Ectodermal cell (in vitro differentiated cells): ENCODE data around the gene IWS1.
"Not testable (repeated sequence)": the region's sequence is repeated elsewhere in the genome, so short reads cannot be mapped to it uniquely, and the experiment has no call there.

Source experiments
- H3K27ac ChIP-seq: 2 replicates; pipeline ENCODE4 v1.7.0; 2013; ENCODE audit warnings: mild to moderate bottlenecking, low read depth, low read length; ENCODE audit not compliant: insufficient read depth, poor library complexity, severe bottlenecking
- H3K27me3 ChIP-seq: 2 replicates; pipeline ENCODE4 v1.7.0; 2013; ENCODE audit warnings: mild to moderate bottlenecking, low read length; ENCODE audit not compliant: insufficient read depth, control insufficient read depth, poor library complexity, severe bottlenecking
- H3K36me3 ChIP-seq: one replicate; pipeline ENCODE4 v1.7.0; 2013; ENCODE audit warnings: low read length; ENCODE audit not compliant: control insufficient read depth, insufficient read depth
- H3K4me1 ChIP-seq: one replicate; pipeline ENCODE4 v1.7.0; 2013; ENCODE audit warnings: low read length; ENCODE audit not compliant: control insufficient read depth, insufficient read depth
- H3K4me3 ChIP-seq: 2 replicates; pipeline ENCODE4 v1.7.0; 2013; ENCODE audit warnings: low read depth, low read length, control low read depth; ENCODE audit not compliant: insufficient read depth
- H3K9me3 ChIP-seq: 2 replicates; pipeline ENCODE4 v1.7.0; 2013; ENCODE audit warnings: mild to moderate bottlenecking, low read length, moderate library complexity; ENCODE audit not compliant: control insufficient read depth
- WGBS, 2 experiments: methylation state at CpG; one replicate each; pipeline ENCODE4 v1.1.7; 2013; ENCODE audit warnings: missing lambda C conversion rate in 2 of 2; 5-methylcytosine and 5-hydroxymethylcytosine counted together

IWS1 gene

DNA sequence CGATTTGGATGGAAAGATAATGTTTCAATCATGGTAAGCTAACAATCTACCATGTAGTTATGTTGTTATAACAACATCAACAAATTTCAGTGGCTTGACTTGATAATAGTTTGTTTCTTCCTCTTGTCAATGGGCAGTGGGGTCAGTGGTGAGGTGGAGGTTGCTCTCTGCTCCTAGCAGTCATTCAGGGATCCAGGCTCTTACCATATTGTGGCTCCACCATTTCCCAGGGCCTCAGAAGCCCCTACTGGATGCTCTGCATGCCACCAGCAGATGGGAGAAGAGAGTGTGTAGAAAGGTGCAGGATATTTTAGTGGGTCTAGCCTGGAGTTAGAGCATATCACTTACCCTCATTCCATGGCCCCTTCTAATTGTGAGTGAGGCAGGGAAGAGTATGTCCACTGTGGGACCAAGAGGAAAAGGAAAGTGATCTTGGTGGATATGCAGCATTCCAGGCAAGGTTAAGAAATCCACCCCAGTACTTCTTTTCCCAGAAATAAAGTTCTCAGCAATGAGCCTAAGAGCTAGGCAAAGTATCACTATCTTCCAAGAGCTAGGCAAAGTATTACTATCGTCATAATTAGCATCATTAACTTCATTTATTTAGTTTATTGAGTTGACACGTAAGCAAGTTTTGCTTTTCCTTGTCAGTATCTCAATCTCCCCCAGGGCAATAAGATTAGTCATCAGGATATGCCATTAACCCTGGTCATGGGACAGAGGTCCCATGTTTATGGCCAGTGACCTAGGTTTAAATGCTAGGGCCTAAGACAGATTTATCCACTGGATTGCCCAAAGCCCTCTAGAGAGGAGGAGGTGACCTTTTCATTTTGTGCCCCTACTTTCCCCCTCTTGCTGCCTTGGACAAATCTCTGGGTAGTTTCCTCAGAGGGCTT is 4.2 kb upstream of the IWS1 start:
- 91 to 95% methylated on average over 3 of the region's 3 CpGs for WGBS, 2 experiments
- Histone ChIP-seq H3K36me3 (no peaks in the 10 kb centered on the region), H3K4me3 (no peak overlapping the region), H3K9me3 (no peaks in the 10 kb centered on the region), H3K4me1 (peaks cover 14% of the 10 kb centered on the region), H3K27me3 (peaks cover 5% of the 10 kb centered on the region), H3K27ac (no peak overlapping the region)

DNA sequence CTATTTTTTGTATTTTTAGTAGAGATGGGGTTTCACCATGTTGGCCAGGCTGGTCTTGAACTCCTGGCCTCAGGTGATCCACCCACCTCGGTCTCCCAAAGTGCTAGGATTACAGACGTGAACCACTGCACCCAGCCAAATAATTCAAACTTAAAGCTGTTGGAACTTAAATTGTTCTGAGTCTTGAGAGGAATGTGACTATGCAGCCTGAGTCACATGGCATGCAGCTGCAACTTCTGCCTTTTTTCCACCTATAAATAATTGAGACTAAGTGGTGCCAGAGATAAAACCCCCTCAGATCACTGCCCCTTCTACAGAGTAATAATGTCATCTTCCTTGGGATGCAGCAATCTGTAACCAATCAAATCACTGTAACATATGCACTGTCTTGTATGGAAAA is 3.1 kb upstream of the IWS1 start:
- H3K4me1 ChIP-seq: peaks cover 14% of the 10 kb centered on the region
- H3K36me3 ChIP-seq, H3K27ac ChIP-seq, H3K4me3 ChIP-seq, H3K9me3 ChIP-seq, H3K27me3 ChIP-seq: not testable (repeated sequence)
- WGBS, 2 experiments: 88 to 89% methylated on average over 2 of the region's 2 CpGs

DNA sequence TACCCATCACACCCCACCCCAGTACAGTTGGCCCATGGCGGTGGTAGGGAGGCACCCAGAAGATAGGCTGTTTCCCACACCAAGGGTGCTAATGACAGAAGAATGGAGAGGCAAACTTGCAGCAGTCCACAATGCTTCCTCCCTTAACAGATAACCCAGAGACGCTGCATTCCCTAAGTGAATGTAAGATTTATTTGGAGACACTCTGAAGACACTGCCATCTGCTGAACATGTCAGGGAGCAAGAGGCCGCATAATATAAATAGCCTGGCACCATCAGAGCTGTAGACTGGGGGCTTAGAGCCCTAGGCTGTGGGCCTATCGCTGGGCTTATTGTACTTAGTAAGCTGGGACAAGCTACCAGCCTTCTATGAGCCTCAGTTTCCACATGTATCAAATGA is 2.2 kb upstream of the IWS1 start:
- Histone ChIP-seq H3K36me3 (peaks cover under 1% of the 10 kb centered on the region), H3K4me3 (no peak overlapping the region), H3K27ac (no peak overlapping the region), H3K4me1 (peaks cover 14% of the 10 kb centered on the region), H3K27me3 (peaks cover 5% of the 10 kb centered on the region), H3K9me3 (no peaks in the 10 kb centered on the region)
- 78 to 85% methylated on average over 4 of the region's 4 CpGs for WGBS, 2 experiments

DNA sequence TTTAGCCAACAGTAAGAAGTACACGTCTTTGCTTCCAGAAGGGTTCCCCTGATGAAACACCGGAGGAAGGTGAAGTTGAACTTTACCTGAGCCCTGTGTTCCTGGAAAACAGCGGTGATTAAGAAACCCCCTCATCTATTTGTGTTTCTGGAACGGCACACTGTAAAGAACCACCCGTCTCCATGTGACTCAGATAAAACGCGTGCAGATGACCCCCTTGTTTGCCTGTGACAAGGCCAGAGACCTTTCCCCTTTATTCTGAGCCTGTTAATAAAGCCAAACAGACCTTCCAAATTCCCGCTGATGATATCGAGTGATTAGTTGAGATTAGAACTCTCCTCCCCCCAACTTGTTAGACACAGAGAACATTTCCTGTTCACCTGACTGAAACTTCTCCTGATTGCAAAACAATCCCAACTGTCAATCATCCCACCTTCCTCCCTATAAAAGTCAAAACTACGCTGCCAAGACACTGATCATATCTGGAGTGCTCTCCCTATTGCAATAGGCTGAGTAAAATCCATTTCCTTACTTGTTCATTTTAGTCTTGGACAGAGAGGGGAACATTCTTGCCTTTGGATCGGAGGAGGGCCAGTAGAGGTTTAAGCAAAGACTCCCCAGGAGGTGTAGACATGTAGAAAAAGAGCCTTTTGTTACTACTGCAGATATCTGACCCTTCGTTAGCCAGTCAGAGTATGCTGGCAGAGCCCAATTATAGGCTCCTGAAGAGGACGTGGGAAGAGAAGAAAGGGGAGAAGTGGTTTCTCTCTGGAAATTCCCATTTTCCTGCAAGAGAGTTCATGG is 914 bp upstream of the IWS1 start:
- H3K4me1 ChIP-seq: peaks cover 14% of the 10 kb centered on the region
- H3K9me3 ChIP-seq: no peaks in the 10 kb centered on the region
- H3K4me3 ChIP-seq: peak overlapping the region; percentile 96
- WGBS, 2 experiments: 16% methylated on average over 13 of the region's 13 CpGs
- H3K27me3 ChIP-seq: no peaks in the 10 kb centered on the region
- peaks cover 9% of the 10 kb centered on the region for H3K36me3 ChIP-seq
- H3K27ac ChIP-seq: peak overlapping the region; percentile 92

DNA sequence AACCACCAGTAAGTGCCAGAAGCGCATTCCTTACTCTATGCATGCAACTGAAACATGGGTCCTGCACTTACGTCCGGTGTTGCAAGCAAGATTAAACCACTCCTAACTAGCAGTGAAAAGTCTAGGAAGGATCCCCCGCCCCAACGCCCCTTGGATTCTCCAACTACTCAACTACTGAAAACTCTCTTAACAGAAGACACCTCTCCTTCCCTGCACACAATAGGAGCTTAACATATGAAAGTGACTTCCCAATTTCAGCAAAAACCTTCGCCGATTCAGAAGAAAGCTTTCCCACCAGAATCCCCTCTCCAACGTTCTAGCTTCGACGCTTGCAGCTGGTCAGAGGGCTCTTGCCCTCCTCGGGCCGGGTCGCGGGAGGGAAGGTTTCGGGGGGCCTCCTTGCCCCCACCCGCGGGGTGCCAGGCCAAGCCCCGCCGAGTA is 578 bp downstream of the IWS1 start:
- H3K27ac ChIP-seq: peak overlapping the region; percentile 92
- peak overlapping the region; percentile 96 for H3K4me3 ChIP-seq
- peaks cover 9% of the 10 kb centered on the region for H3K36me3 ChIP-seq
- H3K27me3 ChIP-seq: no peaks in the 10 kb centered on the region
- peaks cover 14% of the 10 kb centered on the region for H3K4me1 ChIP-seq
- H3K9me3 ChIP-seq: no peaks in the 10 kb centered on the region
- WGBS, 2 experiments: 0 to 1% methylated on average over 19 of the region's 19 CpGs

DNA sequence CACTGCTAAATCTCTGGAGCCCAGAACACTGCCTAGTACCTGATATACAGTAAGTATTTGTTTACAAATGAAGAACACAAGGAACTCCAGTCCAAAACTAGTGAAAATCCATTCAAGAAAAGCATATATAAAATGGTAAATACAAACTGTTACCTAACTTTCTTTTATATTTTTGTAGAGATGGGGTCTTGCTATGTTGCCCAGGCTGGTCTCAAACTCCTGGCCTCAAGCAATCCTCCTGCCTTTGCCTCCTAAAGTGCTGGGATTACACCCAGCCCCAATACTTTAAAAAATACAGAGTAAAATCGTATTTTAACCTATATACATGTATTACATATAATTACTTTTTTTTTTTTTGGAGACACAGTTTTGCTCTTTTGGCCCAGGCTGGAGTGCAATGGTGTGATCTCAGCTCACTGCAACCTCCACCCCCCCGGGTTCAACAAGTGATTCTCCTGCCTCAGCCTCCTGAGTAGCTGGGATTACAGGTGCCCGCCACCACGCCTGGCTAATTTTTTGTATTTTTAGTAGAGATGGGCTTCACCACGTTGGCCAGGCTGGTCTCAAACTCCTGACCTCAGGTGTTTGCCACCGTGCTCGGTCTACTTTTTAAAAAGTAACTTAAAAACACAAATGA is 2.0 kb downstream of the IWS1 start:
- H3K27ac ChIP-seq, H3K9me3 ChIP-seq, H3K27me3 ChIP-seq, H3K4me3 ChIP-seq, H3K36me3 ChIP-seq: not testable (repeated sequence)
- peaks cover 14% of the 10 kb centered on the region for H3K4me1 ChIP-seq
- WGBS, 2 experiments: 93 to 100% methylated on average over 3 to 7 of the region's 7 CpGs

DNA sequence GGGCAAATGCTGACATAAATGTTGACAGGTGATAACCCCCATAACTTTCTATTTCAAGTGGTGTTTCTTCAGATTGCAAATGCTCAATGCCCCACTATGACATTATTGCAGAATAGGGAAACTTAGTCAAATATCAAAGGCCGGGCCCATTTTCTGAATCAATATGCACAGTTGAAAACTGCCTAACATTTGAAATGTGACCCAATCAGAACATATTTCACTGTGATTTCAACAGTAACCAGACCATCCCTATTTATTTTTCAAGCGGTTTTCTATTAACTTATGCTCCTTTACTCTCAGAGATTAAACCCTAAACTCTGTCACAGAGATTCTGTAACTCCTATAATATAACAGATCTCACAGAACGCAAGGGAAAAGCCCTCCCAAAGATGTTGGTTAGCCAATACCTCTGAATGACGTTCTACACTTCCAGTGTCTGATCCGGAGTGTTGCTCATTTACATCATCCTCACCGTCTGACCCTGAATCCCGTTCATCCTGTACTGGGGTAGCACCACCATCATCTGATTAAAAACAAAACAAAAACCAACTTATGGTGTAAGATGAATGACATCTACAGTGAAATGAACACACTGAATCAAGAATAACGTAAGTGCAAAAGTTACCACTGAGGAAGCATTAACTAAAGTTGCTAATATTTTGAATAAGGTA is 2.9 kb downstream of the IWS1 start:
- no peaks in the 10 kb centered on the region for H3K27me3 ChIP-seq
- H3K36me3 ChIP-seq: peaks cover 11% of the 10 kb centered on the region
- H3K4me3 ChIP-seq: no peak overlapping the region
- peaks cover 10% of the 10 kb centered on the region for H3K4me1 ChIP-seq
- WGBS, 2 experiments: 94 to 95% methylated on average over 6 to 8 of the region's 8 CpGs
- H3K27ac ChIP-seq: no peak overlapping the region
- H3K9me3 ChIP-seq: no peaks in the 10 kb centered on the region

DNA sequence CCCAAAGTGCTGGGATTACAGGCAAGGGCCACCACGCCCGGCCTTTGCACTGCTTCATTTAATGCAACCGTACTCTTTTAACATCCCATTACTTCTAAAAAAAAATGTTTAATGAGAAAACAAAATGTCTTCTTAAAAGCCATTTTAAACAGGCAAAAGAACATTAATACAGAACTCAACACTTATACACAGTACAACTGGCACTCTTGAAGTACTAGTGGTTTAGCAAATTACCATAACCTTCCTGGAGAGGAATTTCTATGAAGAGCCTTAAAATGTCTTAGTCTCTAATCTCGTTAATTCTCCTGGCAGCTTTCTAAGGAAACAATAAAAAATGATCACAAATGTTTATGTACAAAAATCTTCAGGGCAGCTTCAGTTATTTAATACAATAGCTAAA is 5.9 kb downstream of the IWS1 start:
- H3K27me3 ChIP-seq: no peaks in the 10 kb centered on the region
- 89 to 100% methylated on average over 3 to 4 of the region's 4 CpGs for WGBS, 2 experiments
- H3K4me3 ChIP-seq: no peak overlapping the region
- H3K36me3 ChIP-seq: peaks cover 17% of the 10 kb centered on the region
- H3K27ac ChIP-seq: no peak overlapping the region
- H3K9me3 ChIP-seq: no peaks in the 10 kb centered on the region
- no peaks in the 10 kb centered on the region for H3K4me1 ChIP-seq

DNA sequence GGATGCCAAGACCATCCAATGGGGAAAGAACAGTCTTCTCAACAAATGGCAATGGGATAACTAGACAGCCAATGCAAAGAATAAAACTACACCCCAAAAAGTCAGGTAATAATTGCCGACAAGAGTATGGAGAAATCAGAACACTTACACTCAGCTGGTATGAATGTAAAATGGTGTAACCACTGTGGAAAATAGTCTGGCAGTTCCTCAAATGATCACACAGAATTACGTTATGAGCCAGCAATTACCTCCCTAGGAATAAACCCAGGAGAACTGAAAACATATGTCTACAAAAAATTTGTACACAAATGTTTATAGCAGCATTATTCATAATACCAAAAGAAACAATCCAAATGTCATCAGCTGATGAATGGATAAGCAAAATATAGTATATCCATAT is 8.8 kb downstream of the IWS1 start:
- no peak overlapping the region for H3K4me3 ChIP-seq
- H3K4me1 ChIP-seq: no peaks in the 10 kb centered on the region
- H3K27ac ChIP-seq: no peak overlapping the region
- peaks cover 9% of the 10 kb centered on the region for H3K36me3 ChIP-seq
- 83 to 85% methylated on average over 2 of the region's 2 CpGs for WGBS, 2 experiments
- H3K9me3 ChIP-seq: no peaks in the 10 kb centered on the region
- H3K27me3 ChIP-seq: no peaks in the 10 kb centered on the region
